HS-5 (cell line): ENCODE data around the gene TLCD3B.
A peak's percentile ranks its signal among the peaks of the same experiment; 100 is the strongest.
"Not testable (repeated sequence)": the region's sequence is repeated elsewhere in the genome, so short reads cannot be mapped to it uniquely, and the experiment has no call there.

ENCODE experiments used
- DNase-seq: peaks from one replicate; pipeline ENCODE4 v3.0.0-alpha.2; 2012; ENCODE audit warnings: low read depth

Gene TLCD3B

DNA sequence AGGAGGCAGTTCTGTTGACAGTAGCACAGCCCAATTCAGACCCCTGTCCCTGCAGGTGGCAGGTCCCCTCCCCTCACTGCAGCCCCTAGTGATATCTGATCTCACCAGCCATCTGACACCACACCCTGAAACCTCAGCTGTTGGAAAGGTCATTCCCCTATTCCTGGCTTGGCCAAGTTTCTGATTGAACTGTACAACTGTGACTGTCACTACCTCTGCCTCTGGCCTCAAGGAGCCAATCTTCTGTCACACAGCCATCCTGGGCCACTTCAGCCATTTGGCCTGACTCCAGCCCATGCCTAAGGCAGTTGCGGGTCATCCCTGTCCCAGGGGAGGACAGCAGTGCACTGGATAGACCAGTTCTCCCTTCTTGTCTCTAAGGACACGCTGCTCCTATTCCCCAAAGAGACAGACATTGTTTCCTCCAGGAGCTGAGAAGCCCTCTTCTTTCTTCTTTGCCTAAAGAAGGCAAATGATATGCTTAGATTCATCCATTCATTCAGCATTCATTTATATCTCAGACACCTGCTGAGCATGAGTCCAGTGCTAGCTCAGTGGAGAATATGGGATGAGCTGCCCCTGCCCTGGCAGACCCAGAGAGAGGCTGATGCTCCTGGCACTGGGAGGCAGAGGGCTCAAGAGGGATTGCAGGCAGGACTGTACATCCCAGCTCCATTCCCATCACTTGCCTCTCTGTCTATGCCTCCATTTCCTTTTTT lies 29.9 kb upstream of the TLCD3B start:
- no peak for DNase-seq

DNA sequence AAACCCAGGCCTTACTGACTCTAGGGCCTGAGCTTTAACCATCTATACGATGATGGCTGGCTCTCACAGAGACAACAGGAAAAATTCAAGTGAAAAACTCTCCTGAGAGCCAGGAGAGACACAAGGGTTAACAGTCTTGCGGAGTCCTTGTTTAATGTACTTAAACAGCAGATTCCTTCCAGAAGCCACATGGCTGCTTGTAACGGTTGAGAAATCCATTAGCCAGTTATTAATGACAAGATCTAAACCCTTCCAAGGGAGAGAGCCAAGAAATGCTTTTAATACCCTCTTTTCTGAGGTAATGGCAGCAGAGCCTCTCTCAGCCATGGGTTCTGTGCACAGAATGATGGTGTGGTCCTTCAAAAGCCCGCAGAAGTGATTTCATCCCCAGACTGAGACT lies 29.3 kb upstream of the TLCD3B start:
- no peak for DNase-seq

DNA sequence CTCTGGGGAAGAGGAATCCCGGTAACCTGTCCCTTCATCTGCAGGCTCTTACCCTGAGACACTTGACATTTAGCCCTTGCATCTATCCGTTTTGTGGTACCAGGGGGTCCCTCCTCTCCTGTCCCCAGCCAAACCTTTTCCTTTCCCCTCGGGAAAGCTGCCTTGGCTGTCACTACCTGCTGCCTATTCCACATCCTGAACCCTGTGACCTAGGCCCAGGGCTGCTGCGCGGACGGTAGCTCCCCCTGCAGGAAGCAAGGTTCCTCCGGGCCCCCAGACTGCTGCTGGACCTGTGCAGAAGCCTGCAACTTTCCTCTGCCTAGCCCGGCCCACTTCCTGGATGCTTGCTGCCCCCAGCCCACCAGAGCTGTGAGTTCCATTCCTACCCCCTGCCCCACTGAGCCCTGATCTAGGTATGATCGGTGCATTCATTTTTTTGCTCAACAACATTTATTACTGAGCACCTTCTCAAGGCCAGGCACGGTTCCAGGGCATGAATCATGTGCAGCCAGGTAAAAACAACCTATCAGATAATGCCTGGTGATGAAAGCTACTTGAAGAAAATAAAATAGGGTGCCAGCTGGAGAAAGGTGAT lies 24.0 kb upstream of the TLCD3B start:
- no peak for DNase-seq

DNA sequence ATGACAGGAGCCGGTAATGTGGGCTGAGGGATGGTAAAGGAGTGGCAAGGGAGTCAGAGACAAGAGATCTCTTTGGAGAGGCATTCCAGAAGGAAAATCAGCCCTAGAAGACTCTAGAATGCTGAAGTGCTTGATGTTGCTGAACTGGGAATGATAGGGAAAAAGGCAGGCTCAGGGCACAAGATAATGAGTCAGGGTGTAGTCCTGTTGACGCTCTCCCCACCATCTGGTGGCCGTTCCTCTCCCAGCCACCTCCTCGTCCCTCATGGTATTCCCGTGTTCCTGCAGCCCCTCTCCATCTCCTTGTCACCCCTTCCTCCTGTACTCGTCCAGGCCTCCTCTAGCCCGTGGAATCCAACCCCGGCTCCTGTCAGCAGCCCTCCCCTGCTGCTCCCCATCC lies 23.4 kb upstream of the TLCD3B start:
- DNase-seq, result no peak

DNA sequence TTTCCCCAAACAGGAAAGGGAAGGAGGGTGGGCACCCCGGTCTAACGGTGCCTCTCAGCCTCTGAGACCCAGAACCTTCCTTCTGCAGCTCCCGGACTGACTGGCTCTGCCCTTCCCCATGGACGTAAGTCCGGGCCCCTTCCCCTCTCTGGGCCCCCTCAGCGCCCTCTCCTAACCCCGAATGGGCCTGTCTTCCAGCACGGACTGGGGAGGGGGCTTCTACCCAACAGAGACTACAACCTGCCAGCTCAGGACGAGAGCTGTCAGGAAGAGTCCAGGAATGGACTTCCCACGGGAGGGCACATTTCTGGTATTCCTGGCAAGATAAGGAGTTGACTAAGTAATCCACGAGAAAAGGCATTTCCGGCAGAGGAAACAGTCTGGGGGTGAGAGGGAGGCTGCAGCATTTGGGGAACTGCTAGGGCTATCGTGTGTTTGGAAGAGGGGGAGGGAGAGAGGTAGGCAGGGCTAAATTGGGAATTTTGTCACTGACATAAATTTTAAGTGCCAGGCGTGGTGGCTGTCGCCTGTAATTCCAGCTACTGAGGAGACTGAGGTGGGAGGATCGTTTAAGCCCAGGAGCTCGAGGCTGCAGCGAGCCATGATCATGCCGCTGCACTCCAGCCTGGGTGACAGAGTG lies 22.4 kb upstream of the TLCD3B start:
- no peak for DNase-seq

DNA sequence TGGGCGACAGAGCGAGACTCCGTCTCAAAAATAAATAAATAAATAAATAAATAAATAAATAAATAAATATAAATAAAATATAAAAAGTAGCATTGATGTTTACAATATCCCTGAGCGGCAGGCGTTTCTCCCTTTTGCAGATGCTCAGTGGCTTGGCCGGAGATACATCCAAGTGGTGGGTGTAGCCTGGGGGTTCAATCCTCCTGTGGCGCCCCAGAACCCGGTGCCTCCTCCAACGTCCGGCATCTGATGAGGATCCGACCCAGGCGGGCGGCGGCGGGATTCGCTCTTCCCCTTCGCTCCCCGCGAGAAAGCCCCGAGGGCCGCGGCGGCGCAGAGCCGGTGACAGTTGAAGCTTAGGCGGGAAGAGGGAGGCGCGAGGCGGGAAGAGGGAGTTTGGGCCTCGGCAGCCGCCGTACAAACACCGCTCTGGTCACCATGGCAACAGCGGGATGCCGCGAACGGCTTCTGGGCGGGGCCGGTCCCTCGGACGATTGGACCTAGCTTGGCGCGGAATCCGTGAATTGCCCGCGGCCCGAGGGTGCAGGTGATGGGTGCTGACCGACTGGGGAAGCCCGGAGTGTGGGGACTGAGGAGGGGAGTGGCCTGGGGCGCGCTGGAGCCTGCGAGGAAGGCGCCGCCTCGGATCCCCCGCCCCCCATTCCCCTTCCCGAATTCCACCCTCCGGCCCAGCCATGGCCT lies 21.8 kb upstream of the TLCD3B start:
- DNase-seq, result peak; percentile 68

DNA sequence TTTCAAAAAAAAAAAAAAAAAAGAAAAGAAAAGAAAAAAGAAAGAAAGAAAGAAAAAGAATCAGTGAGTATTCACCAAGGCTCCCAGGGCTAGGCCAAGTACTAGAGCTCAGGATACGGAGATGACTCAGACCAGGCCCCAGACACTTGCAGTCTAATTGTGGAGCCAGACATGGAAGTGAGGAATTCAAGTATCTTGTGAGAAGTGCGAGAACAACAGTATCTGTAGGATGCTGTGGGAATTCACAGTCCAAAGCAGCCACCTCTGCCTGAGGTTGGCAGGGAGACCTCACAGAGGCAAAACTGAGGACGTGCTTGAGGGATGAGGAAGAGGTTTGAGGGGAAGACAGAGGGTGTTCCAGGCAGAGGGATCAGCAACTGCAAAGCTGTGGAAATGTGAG lies 20.4 kb upstream of the TLCD3B start:
- DNase-seq, result no peak

DNA sequence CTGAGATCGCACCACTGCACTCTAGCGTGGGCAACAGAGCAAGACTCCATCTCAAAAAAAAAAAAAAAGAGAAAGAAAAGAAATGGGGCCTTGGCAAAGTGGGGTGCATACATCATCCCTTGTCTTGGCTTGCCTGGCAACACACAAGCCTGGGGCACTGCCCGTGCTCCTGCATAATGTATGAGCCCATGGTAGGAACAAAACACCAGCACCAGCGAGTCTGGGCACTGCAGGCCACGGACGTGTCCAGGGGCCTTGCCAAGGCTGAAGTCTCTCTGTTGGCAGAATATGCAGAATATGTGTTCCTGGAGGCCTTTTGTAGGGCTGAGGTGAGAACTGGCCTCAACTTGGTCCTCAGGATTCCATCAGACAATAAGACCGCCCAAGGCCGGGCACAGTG lies 18.8 kb upstream of the TLCD3B start:
- no peak for DNase-seq

DNA sequence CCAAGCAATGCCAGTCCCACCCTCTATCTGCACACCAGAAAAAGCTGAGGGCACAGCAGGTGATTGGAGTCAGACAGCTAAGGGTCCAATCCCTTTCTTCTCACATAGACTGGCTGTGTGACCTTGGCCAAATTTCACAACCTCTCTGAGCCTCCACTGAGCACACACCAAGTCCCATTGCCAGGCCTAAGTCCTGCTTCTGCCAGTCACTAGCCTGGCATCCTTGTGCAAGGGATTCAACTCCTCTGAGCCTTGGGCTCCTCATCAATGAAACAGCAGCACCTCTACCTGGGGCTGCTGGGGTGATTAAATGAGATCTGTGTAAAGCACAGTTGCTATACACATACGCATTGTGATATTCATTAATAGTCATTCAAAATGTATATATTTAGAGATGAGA lies 15.5 kb upstream of the TLCD3B start:
- DNase-seq, result no peak

DNA sequence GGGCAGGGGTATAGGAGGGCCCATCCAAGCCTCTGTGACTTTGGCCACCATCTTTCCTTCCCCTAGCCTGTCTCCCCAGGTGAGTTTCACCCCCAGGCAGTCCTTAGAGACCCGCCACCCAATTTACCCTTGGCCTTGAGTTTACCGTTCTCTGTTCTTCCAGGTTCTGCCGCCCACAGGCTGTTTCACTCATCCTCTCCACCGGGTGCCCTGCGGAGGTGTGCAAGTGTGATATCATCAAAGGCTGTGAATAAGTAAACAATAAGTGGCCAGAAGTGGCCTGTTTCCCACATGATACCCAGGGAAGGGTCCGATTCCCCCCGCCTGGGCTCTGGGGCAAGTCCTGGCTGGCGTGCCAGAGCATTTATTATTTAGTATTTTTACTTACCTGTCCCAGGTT lies 15.1 kb upstream of the TLCD3B start:
- no peak for DNase-seq

DNA sequence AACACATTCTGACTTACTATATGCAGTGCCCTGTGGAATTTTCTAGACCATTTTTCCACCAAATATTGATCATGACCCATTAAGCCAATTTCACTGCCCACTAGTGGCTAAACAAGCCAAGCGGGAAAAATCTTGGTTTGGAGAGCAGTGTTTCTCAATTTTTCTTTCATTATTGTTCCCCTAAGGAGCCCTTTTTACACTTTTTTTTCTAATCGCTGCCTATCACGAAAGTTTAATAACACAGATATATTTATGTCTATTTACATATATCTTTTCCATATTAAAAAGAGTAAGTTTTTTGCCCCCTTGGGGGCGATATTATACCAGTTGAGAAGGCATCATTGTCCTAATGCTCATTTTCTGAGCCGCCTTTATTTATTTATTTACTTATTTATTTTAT lies 10.8 kb upstream of the TLCD3B start:
- no peak for DNase-seq

DNA sequence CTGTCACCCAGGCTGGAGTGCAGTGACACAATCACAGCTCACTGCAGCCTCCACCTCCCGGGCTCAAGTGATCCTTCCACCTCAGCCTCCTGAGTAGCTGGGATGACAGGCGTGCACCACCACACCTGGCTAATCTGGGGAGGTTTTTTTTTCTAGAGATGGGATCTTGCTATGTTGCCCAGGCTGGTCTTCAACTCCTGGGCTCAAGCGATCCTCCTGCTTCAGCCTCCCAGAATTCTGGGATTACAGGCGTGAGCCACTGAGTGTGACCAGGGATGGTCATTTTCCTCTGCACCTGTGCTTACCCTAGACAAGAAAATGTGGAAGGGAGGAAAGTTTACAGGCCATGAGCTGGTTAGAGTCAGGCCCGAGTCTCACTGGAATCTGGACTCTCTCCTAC lies 9.6 kb upstream of the TLCD3B start:
- not testable (repeated sequence) for DNase-seq

DNA sequence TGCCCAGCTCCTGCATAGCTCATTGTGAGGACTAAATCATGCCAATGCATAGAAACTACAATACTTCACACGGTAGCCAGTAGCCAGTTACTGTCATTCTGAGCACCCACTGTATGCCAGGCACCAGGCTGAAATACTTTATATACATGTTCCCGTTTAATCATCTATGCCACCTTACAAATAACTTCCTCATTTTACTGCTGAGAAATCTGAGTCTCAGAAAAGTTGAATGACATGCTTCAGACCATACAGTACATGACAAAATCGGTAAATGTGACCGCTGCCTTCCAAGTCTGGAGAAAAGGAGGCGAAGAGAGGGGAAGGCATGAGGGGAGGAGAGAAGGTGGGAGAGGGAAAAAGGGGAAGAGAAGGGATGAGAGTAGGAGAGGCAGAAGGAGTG lies 9.2 kb upstream of the TLCD3B start:
- DNase-seq, result no peak

DNA sequence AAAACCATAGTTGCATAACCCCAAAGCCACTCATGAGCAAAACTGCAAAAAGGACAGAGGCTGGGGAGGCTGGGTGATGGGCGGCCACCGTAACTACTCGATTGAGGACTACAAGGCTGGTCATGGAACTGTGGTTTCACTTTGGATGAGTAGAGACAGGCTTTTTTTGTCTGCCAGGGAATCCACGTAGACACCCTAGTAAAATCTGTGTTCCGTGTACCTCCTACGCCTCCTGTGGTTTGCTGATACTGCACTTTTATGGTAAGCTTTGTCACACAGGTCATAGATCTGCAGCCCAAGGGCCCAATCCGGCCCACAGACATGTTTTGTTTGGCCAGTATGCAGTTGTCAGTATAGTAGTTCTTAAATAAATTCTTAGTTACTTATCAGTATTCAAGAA lies 2.2 kb upstream of the TLCD3B start:
- DNase-seq, result no peak

DNA sequence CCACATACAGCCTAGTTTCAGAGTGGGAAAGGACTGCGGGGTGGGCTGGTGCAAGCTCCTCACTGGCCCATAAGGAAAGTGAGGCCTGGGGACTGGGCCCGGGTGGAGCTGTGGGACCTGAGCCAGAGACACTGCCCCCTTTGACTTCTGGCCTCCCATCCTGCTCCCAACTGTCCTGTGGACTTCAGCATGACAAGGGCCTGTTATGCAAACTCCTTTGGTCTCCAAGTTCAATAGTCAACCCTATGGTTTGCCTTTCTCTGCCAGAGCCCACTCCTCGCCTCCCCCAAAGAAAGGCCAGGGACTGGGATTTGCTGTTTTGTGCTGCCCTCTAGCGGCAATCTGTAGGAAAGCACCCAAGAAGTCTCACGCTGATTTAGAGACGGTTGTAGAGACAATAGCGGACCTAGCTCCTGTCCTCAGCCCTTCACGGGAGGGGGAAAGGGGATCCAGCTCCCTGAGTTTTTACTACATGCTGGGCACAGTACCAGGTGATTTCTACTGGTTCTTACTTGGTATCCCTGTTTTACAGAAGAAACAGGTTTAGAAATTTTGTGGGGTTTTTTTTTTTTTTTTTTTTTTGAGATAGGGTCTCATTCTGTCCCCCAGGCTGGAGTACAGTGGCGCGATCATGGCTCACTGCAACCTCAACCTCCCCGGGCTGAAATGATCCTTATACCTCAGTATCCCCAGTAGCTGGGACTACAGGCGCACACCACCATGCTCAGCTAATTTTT lies 1.2 kb upstream of the TLCD3B start:
- no peak for DNase-seq

DNA sequence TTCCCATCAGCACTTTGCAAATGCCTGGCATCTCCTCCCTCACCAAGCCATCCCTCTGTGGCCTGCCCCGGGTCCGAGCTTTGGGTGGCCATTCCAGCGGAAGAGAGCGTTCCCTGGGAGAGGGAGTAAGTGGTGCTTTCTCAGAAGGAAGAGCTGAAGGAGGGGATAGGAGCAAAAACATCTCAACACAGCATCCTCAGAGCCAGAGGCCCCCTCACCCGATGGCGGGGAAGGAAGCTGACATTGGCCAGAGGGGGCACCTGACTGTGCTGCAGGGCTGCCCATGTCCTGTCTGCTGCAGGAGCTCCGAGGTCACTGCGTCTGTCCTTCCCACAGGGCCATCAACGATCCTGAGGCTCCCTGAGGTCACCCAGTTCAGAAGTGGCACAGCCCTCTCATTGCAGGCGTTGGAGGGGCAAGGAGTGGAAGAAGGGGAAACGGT lies 427 bp upstream of the TLCD3B start:
- DNase-seq, result no peak

DNA sequence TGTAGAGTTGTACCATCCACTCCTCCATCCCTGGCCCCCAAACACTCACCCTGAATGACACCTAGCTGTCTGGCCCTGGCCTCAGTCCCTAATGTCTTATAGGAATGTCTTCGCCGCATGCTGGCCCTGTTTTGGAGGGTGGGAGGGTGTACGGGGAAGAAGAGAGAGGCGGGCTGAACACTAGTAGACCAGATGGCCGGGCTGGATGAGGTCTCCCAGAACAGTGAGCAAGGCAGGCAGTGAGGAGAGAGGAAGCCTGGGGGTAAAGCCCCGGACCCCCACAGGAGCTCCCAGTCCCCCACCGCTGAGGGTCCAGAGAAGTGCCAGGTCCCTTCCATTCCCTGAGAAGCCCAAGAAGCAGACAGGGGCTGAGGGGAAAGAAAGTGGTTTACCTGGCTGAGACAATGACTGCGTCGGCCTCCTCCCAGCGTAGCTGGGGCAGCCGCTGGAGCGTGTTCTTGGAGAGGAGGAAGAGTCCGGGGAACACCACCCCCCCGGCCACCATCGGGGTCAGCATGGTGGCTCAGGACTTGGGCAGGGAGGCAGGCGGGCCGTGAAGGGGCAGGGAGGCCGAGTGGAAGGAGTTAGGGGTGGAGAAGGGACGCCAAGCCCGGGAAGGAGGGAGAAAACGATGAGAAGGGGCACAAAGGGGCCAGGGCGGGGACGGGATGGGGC lies 923 bp downstream of the TLCD3B start:
- DNase-seq, result no peak

DNA sequence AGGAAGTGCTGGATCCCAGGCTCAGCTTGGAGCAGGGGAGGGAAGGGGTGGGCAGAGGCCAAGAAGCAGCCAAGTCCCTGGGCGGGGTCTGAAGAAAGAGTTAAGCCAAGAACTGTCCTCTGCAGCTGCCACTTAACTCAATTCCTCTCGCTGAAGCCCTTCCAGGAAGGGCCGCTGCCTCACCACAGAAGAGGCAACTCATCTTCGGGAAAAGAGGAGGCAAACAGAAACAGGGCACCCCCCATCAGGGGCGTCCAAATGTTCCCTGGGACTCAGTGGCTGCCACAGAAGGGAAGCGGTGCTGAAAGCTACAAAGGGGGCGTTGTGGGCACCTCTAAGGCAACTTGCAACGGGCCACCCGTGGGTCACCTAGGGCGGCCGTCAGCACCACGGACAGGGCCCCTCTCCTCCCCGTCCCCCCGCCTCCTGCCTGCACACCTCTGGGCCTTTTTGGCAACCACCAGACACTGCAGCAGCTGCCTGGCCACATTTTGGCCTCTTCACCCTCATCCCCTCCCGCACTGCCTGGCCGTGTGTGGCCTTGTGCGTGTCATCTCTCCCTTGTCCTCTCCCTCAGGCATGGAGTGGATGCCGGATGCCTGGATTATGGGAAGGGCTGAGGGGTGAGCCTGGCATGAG lies 2.5 kb downstream of the TLCD3B start:
- no peak for DNase-seq

DNA sequence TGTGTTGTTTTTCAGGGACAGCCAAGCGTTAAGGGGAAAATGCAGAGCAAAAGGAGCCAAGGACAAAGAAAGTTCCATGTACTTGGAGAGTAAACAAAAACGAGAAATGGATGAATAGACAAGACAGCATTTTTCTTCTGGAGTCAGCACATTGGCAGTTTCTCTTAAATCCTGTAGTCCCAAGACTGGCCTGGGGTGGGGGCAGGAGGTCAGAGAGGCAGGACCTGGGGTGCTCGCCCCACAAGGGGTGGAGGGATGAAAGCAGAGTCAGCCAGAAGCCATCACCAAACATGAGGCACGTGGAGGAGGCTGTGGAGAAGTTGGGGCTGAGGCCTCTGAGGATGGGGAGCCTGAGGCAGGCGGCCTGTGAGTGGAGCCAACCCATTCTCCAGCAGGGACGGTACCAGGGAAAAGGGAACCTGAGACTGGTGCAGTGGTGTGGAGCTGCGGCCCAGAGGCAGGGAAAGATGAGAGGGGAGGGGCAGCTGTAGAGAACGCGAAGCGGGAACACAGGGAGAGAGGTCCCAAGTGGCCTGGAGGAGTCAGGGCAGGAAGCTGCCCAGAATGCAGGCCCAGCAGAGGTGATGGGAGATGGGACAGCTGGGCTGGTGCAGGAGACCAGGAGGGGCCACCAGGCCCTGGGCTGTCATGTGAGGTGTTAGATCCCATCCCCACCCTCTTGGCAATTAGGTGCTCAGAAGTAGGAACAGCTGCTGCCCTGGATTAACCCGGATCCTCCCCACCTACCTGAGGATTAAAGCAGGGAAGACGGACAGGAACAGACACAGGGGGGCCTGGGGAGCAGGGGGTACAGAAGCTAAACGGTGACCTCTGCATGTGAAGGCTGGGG lies 3.3 kb downstream of the TLCD3B start:
- no peak for DNase-seq

DNA sequence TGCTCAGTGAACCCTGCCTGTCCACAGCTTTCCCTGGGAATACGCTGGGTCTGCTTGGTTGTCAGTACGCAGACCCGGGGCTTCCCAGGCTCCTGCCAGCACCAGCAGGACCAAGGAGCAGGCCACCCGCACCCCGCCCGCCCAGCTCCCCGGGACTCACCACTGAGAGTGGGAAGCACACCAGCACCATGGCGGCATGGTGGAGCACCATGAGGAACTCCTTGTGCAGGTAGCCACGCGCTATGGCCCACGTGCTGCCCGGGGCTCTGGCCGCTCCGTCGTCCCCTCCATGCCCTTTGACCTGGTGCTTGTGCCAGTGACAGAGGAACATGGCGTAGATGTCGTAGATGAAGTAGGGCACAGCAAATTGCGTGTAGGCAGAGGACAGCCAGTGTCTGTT lies 4.6 kb downstream of the TLCD3B start:
- DNase-seq, result no peak
